Caco-2 (cell line): ENCODE measurements around the gene PLS3. TPM values are rescaled to one million over a fixed set of nuclear protein-coding genes. Genes with fewer than 3 reads are reported as not detected.

Experiments used
- BruUV-seq: library from RNA; stranded (reverse); fragments of 400-500 nt; replicated peaks from 2 replicates; lab custom pipeline; 2021; lab: Mats Ljungman, UMichigan
- CTCF ChIA-PET: fragments of 300-600 bp; sonication (Branson Sonifier 250); formaldehyde crosslinking; loops from one replicate; lab custom pipeline; 2022; ENCODE audit warnings: antibody characterized with exemption; lab: Charles Lee
- POLR2A ChIA-PET: fragments of 300-600 bp; sonication (Branson Sonifier 250); formaldehyde crosslinking; loops from one replicate; lab custom pipeline; 2022; ENCODE audit warnings: antibody characterized with exemption; lab: Charles Lee
- DNase-seq, 2 experiments: peaks; one replicate each; pipeline versions ENCODE4 v3.0.0 to v3.0.0-alpha.2; 2020 to 2022
- H3K27me3 ChIP-seq: replicated peaks from 2 replicates; pipeline ENCODE4 v1.6.0; 2011; ENCODE audit warnings: low read length; ENCODE audit not compliant: control insufficient read depth, insufficient read depth
- H3K36me3 ChIP-seq: 2 replicates; pipeline ENCODE4 v1.5.1; 2011; ENCODE audit warnings: low read length; ENCODE audit not compliant: control insufficient read depth, insufficient read depth
- H3K4me1 ChIP-seq: fragments of 250-450 bp; sonication (Bioruptor Pico); 2 replicates; pipeline ENCODE4 v1.5.1; 2020; ENCODE audit warnings: mild to moderate bottlenecking
- H3K4me3 ChIP-seq: 2 replicates; pipeline ENCODE4 v1.5.1; 2011; ENCODE audit warnings: low read depth, mild to moderate bottlenecking, control low read depth, low read length
- H3K9me3 ChIP-seq: fragments of 250-450 bp; sonication (Bioruptor Pico); 2 replicates; pipeline ENCODE4 v1.5.1; 2020; ENCODE audit warnings: mild to moderate bottlenecking, moderate library complexity
- H3K27ac Mint-ChIP-seq: one replicate; pipeline ENCODE4 v1.8.0; 2022; ENCODE audit warnings: mixed read lengths; ENCODE audit not compliant: unreplicated experiment
- H3K27me3 Mint-ChIP-seq: one replicate; pipeline ENCODE4 v1.8.0; 2022; ENCODE audit warnings: mixed read lengths; ENCODE audit not compliant: insufficient read depth, unreplicated experiment
- H3K36me3 Mint-ChIP-seq: one replicate; pipeline ENCODE4 v1.8.0; 2022; ENCODE audit warnings: mild to moderate bottlenecking, mixed read lengths; ENCODE audit not compliant: insufficient read depth, unreplicated experiment
- H3K4me1 Mint-ChIP-seq: one replicate; pipeline ENCODE4 v1.8.0; 2022; ENCODE audit warnings: low read depth, mixed read lengths; ENCODE audit not compliant: unreplicated experiment
- H3K4me3 Mint-ChIP-seq: one replicate; pipeline ENCODE4 v1.8.0; 2022; ENCODE audit warnings: mild to moderate bottlenecking, moderate library complexity, mixed read lengths; ENCODE audit not compliant: unreplicated experiment
- H3K9me3 Mint-ChIP-seq: one replicate; pipeline ENCODE4 v1.8.0; 2022; ENCODE audit warnings: mixed read lengths; ENCODE audit not compliant: unreplicated experiment
- intact Hi-C: fragments of 100-400 bp; cut with micrococcal nuclease; formaldehyde crosslinking; loops from one replicate; pipeline ENCODE4 v1.10.0; 2022; ENCODE audit not compliant: unreplicated experiment
- total RNA-seq: library from RNA; stranded (reverse); gene quantifications from 2 replicates; pipeline ENCODE4 v1.2.3, GENCODE V29; 2022
- TF ChIP-seq, protein P1 (sequence below), 2 experiments: fragments of 200-600 bp in 1 of 2; IDR thresholded peaks; 1 replicate in 1 of 2; 2 replicates in 1 of 2; pipeline versions ENCODE4 v1.5.1 to v1.8.0; 2011 to 2022; ENCODE audit warnings: antibody characterized with exemption in 1 of 2, control low read depth in 1 of 2, inconsistent platforms in 1 of 2, low read depth in 1 of 2, low read length in 1 of 2, mild to moderate bottlenecking in 1 of 2, moderate library complexity in 1 of 2; ENCODE audit not compliant: insufficient read depth in 1 of 2, severe bottlenecking in 1 of 2, unreplicated experiment in 1 of 2

PLS3 gene
- total RNA-seq, 1 experiment from 2014 or later = 213 TPM

DNA sequence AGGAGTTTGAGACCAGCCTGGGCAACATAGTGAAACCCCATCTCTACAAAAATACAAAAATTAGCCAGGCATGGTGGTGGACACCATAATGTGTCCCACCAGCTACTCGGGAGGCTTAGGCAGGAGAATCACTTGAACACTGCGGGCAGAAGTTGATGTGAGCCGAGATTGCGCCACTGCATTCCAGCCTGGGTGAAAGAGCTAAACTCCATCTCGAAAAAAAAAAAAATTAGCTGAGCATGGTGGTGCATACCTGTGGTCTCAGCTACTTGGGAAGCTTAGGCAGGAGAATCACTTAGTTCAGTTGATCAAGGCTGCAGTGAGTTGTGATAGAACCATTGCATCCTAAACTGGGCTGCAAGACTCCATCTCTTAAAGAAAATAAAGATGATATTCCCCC, 91.2 kb downstream of the PLS3 start:
- Mint-ChIP-seq H3K27me3 (no peaks in the 10 kb centered on the region), H3K27ac (no peak overlapping the region), H3K36me3 (peaks cover 64% of the 10 kb centered on the region), H3K4me1 (no peaks in the 10 kb centered on the region), H3K9me3 (no peaks in the 10 kb centered on the region), H3K4me3 (no peak overlapping the region)
- TF ChIP-seq, protein P1, sequence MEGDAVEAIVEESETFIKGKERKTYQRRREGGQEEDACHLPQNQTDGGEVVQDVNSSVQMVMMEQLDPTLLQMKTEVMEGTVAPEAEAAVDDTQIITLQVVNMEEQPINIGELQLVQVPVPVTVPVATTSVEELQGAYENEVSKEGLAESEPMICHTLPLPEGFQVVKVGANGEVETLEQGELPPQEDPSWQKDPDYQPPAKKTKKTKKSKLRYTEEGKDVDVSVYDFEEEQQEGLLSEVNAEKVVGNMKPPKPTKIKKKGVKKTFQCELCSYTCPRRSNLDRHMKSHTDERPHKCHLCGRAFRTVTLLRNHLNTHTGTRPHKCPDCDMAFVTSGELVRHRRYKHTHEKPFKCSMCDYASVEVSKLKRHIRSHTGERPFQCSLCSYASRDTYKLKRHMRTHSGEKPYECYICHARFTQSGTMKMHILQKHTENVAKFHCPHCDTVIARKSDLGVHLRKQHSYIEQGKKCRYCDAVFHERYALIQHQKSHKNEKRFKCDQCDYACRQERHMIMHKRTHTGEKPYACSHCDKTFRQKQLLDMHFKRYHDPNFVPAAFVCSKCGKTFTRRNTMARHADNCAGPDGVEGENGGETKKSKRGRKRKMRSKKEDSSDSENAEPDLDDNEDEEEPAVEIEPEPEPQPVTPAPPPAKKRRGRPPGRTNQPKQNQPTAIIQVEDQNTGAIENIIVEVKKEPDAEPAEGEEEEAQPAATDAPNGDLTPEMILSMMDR (IDR thresholded peaks at IDR 0.05; ENCODE audit: insufficient read depth in 1 of 2, low read depth in 1 of 2, low read length in 1 of 2, severe bottlenecking in 1 of 2, unreplicated experiment in 1 of 2) = no peak
- H3K36me3 ChIP-seq = no peaks in the 10 kb centered on the region; the same call in 1 of the 2 replicates
- H3K4me1 ChIP-seq = no peaks in the 10 kb centered on the region
- H3K9me3 ChIP-seq = no peaks in the 10 kb centered on the region
- CTCF ChIA-PET = interaction anchor here (1.0 kb wide), 1 partner anchor 38 kb away, joined by 3 read pairs; no protein-coding TSS in a partner anchor
- no peak for DNase-seq
- H3K27me3 ChIP-seq = no peaks in the 10 kb centered on the region
- no TSS peak for BruUV-seq
- POLR2A ChIA-PET = no interaction called here
- intact Hi-C loops = loop anchor here (10.0 kb wide), 1 partner anchor 293 kb away; no protein-coding TSS in a partner anchor
- H3K4me3 ChIP-seq = no peak overlapping the region

DNA sequence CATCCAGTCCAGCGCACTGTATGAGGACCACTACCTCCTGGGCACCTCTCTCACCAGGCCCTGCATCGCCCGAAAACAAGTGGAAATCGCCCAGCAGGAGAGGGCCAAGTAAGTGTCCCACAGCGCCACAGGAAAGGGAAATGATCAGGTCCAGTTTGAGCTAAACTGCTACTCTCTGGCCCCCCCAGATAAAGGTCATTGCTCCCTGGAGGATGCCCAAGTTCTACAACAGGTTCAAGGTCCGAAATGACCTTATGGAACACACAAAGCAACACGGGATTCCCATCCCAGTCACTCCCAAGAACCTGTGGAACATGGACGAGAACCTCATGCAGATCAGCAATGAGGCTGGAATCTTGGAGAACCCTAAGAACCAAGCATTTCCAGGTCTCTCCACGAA, 104.1 kb downstream of the PLS3 start:
- CTCF ChIA-PET = no interaction called here
- intact Hi-C loops = no loop called here

DNA sequence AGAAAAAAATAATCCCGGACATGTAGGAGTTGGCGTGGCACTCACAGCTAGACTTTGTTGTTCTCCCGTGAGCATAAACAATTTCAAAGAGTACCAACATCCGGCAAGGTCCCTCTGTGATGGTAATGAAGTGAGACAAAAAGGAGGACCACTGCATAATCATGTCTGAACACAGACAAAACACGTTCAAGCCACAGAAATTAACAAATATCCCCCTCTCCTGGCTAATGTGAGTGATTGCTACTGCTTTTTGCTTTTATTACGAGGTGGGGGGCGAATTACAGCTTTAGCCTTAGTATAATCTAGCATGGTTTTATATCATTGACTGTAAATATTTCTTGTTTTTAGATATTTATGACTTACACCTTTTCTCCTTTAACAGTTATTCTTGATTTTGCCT, 118.5 kb downstream of the PLS3 start:
- H3K4me3 ChIP-seq = no peak overlapping the region

More for the DNA sequence above, 104.1 kb downstream of the PLS3 start:
- Mint-ChIP-seq H3K27ac (no peak overlapping the region), H3K4me3 (no peak overlapping the region), H3K36me3 (peaks cover 6% of the 10 kb centered on the region), H3K27me3 (no peaks in the 10 kb centered on the region), H3K9me3 (no peaks in the 10 kb centered on the region), H3K4me1 (no peaks in the 10 kb centered on the region)
- TF ChIP-seq, protein P1 (IDR thresholded peaks at IDR 0.05; ENCODE audit: insufficient read depth in 1 of 2, low read depth in 1 of 2, low read length in 1 of 2, severe bottlenecking in 1 of 2, unreplicated experiment in 1 of 2) = no peak
- no peak for DNase-seq
- Histone ChIP-seq H3K36me3 (no peaks in the 10 kb centered on the region), H3K4me3 (no peak overlapping the region), H3K4me1 (no peaks in the 10 kb centered on the region), H3K27me3 (no peaks in the 10 kb centered on the region), H3K9me3 (no peaks in the 10 kb centered on the region)
- no TSS peak for BruUV-seq
- POLR2A ChIA-PET = no interaction called here

More for the DNA sequence above, 118.5 kb downstream of the PLS3 start:
- peak in 1 of 2 experiments; percentile 8 for DNase-seq
- ChIA-PET CTCF (interaction anchor here (0.8 kb wide), 1 partner anchor 349 kb away, joined by 6 read pairs; no protein-coding TSS in a partner anchor), POLR2A (no interaction called here)
- H3K36me3 Mint-ChIP-seq = no peaks in the 10 kb centered on the region
- TF ChIP-seq, protein P1 (IDR thresholded peaks at IDR 0.05; ENCODE audit: insufficient read depth in 1 of 2, low read depth in 1 of 2, low read length in 1 of 2, severe bottlenecking in 1 of 2, unreplicated experiment in 1 of 2) = peak; percentile 33 to 36
- H3K9me3 Mint-ChIP-seq = no peaks in the 10 kb centered on the region
- Histone ChIP-seq H3K9me3 (no peaks in the 10 kb centered on the region), H3K27me3 (no peaks in the 10 kb centered on the region), H3K36me3 (no peaks in the 10 kb centered on the region), H3K4me1 (no peaks in the 10 kb centered on the region)
- H3K27ac Mint-ChIP-seq = no peak overlapping the region
- no peaks in the 10 kb centered on the region for H3K27me3 Mint-ChIP-seq
- BruUV-seq = no TSS peak
- intact Hi-C loops = loop anchor here (1.0 to 2.0 kb wide), 3 partner anchors 29 to 453 kb away; no protein-coding TSS in a partner anchor
- no peak overlapping the region for H3K4me3 Mint-ChIP-seq
- H3K4me1 Mint-ChIP-seq = no peaks in the 10 kb centered on the region
